CD4-positive, alpha-beta T cell treated with Interleukin-17A for 4 hours (primary cell): ENCODE measurements around the gene NDN.
"Not testable (repeated sequence)": the region's sequence is repeated elsewhere in the genome, so short reads cannot be mapped to it uniquely, and the experiment has no call there.

Experiments used
- DNase-seq: peaks from one replicate; pipeline ENCODE4 v3.0.0-alpha.2; 2020; ENCODE audit warnings: mixed read lengths

NDN gene, protein sequence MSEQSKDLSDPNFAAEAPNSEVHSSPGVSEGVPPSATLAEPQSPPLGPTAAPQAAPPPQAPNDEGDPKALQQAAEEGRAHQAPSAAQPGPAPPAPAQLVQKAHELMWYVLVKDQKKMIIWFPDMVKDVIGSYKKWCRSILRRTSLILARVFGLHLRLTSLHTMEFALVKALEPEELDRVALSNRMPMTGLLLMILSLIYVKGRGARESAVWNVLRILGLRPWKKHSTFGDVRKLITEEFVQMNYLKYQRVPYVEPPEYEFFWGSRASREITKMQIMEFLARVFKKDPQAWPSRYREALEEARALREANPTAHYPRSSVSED

DNA sequence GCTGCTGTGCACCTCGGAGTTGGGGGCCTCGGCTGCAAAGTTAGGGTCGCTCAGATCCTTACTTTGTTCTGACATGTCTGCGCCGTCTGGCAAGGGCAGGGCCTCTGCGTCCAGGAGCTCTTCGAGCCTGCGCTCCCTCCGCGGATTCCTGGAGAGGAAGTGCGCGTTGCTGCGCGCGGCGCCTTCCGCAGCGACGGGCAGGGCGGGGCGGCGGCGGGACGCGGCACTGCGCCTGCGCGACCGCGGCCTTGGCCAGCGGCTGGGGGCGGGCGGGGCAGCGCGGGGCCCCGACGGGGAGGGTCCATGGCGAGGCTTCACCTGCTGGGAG is at the start of gene NDN:
TSS of gene NDN (minus strand) at position 163 of the 328 bp plus-strand sequence. CDS start at position 75, 88 bp downstream.
- no peak for DNase-seq

DNA sequence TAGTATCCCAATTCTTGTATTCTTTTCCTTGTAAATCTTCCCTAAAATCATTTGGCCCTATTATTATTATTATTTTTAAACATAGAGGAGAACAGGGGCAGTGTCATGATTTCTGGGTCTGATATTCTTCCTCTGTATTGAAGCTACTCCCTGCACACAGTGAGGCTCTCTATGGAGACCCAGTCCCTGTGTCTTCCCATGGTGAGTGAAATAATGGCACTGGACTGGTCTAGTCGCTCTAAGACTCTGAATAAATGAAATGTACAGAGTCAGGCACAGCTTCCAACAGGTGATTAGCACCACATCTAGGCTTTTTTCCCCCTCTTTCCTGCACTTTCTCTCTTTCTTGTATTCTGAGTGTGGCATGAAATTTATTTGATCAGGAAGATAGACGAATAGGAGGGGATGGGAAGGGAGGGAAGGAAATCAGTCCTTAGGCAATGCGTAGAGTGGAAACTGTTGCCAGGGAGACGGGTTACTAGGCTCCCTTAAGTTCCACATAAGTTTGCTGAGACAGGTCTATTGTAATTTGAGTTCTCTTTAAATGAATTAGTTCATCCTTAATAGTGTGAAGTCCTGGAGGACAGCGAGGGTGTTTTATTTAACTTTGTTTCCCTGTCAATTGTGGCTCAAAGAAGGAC is 49.0 kb upstream of the NDN start:
- no peak for DNase-seq

DNA sequence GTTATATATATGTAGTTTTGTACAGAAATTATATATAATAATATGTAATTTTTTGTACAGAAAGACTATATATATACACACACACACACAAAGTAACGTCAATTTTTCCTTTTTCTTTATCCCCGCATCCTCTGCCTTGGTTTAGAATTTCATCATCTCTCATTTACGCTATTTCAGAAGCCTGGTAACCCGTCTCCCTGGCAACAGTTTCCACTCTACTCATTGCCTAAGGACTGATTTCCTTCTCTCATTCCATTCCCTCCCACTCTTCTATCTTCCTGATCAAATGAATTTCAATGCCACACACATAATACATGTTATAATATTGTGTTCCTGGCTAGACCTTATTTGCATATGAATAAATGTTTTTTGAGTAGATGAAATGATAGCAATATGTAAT is 47.8 kb upstream of the NDN start:
- DNase-seq = no peak

DNA sequence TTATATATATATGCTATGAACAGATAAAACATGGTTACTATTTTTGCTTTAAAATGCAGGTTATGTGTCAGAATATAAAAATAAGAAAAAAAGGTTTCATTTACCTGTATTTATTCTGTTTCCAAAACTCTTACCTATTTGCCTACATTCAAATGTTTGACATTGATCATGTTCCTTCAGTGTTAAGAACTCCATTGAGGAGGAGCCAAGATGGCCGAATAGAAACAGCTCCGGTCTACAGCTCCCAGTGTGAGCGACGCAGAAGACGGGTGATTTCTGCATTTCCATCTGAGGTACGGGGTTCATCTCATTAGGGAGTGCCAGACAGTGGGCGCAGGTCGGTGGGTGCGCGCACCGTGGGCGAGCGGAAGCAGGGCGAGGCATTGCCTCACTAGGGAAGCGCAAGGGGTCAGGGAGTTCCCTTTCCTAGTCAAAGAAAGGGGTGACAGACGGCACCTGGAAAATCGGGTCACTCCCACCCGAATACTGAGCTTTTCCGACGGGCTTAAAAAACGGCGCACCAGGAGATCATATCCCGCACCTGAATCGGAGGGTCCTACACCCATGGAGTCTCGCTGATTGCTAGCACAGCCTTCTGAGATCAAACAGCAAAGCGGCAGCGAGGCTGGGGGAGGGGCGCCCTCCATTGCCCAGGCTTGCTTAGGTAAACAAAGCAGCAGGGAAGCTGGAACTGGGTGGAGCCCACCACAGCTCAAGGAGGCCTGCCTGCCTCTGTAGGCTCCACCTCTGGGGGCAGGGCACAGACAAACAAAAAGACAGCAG is 27.0 kb upstream of the NDN start:
- DNase-seq = not testable (repeated sequence)

DNA sequence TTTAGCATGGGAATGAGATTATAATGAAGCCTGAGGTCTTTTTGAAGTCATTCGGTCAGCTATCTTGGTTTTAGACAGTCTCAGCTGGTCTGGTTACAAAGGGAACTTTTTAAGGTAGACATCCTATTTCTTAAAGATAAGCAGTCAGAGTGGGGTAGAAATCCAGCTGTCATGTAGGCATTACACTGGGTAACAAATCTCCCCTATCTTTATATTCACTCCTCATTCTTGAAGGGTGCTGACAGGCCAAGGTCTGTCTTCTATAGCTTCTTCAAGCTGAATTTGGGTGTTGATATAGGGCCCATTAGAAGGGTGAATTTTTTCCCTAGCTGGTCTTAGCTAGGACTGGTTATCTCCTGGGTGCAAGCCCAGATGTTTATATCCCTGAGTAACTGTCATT is 21.2 kb upstream of the NDN start:
- no peak for DNase-seq

DNA sequence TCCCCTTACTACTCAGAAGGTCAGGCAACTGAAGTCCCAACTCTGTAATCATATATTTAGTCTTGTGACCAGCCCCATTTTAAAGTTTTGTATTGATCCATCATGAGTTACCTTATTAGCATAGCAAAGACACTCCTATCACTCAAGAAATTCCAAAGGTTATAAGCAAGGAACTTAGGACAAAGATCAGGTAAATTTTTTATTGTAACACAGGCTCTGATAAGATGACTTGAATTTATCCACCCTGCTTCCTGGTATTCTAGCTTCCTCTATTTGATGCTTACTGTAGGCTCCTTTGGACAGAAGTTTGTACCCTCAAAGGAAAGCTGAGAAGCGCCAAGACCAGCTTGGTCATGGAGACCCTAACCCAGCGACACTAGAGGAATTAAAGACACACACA is 8.2 kb upstream of the NDN start:
- DNase-seq = no peak

DNA sequence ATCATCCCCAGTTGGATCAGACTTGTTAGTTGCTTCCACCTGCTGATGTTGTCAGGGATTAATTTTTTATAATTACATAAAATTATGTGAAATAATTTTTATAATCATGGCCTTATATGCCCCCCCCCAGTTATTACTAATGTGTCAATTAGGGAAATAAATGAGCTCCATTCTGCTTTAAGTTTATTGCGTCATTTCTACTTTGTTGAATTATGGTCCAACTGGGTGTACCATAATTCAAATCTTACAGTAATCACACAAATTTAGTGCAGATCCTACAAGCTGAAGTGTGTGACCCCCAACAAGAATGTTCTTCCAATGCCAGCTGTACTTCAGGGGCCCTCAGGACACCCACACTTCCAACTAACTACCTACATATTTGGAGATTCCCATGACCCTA is 7.5 kb upstream of the NDN start:
- no peak for DNase-seq

DNA sequence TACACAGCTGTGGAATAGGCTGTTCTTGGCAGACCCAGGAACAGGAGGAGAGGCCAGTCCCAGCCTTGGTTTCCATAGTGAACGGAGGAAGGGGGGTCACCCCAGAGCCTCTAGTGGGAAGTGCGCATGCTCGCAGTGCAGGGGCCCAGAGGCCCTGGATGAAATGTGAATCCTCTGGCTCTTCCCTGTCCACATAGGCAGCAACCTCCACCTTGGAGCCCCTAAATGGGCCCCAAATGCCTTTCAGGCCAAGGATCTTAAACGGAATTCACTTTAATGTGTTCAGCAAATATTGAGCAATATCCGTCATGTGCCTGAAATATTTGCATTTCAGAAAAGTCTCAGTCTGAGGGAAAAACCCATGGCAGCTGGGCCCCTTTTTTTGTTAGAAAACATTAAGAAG is 3.3 kb upstream of the NDN start:
- no peak for DNase-seq

DNA sequence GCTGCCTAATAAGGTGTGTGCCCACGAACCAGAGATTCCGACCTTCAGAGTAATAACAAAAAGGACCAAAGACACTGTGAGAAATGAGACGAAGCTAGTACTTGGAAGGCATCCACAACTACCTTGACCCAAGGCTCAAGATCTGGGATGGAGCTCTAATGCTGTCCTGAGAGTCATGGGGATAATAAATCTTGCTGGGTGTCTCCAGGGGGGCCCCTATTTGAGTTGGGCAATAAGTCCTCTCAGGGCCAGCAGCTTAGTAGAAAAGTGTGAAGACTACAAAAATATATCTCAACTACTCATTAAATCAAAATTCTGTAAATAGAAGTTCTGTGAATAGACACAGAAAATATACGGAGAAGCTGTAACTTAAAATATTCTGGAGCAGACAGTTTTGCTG is 2.9 kb upstream of the NDN start:
- no peak for DNase-seq

DNA sequence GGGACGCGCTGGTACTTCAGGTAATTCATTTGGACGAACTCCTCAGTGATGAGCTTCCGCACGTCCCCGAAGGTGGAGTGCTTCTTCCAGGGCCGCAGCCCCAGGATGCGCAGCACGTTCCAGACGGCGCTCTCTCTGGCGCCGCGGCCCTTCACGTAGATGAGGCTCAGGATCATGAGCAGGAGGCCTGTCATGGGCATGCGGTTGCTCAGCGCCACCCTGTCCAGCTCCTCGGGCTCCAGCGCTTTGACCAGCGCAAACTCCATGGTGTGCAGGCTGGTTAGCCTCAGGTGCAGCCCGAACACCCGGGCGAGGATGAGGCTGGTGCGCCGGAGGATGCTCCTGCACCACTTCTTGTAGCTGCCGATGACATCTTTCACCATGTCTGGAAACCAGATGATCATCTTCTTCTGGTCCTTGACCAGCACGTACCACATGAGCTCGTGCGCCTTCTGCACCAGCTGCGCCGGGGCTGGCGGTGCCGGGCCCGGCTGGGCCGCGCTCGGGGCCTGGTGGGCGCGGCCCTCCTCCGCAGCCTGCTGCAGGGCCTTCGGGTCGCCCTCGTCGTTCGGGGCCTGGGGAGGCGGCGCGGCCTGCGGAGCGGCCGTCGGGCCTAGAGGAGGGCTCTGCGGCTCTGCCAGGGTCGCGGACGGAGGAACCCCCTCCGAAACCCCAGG is 501 bp downstream of the NDN start:
- no peak for DNase-seq

DNA sequence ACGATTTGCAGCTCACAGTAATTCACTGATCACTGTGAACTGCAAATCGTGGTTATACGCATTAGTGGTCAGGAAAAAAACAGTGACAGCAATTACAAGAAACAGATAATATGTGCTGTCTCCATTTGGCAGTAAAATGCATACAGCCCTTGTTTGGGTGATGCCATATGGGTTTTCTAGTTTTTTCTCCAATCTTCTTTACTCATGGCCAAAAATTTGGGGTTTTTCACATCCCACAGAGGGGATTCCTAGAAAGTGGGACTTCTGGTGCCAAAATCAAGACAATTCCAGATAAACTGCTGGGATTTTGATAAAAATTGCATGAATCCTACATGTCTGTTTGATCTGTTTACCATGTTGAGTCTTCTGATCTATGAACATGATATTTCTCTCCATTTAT is 15.6 kb downstream of the NDN start:
- DNase-seq = no peak

DNA sequence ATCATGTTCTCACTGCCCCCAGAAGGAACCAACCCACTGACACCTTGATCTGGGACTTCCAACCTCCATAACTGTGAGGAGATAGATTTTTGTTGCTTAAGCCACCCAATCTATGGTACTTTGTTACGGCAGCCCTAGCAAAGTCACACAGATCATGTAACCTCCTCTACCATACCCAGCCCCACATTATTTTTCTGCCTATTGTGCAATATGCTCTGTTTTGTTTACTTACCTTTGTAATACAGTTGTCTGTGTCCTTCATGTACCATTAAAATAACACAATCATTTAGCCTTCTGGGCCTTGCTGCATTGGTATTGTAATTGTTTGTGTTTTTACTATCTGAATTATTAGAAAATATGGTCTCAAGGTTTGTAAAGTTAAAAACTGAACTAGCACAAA is 16.1 kb downstream of the NDN start:
- no peak for DNase-seq

DNA sequence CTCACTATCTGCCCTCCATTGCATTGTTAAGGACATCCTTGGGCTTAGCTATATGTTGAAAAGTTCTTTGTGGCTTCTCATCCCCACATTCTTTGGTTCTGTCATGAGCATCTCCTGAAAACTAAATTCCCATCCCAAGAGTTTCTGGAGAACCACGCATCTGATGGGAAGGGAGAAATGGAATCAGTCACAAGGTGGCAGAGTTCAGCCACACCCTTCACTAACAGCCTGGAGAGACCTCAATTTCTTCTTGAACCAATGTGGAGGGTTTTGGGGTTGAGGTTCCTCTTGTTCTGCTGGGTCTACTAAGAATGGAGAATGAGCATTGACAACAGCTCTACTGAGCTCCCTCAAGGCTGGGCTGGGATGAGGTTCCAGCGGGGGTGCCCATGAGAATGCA is 23.9 kb downstream of the NDN start:
- no peak for DNase-seq

DNA sequence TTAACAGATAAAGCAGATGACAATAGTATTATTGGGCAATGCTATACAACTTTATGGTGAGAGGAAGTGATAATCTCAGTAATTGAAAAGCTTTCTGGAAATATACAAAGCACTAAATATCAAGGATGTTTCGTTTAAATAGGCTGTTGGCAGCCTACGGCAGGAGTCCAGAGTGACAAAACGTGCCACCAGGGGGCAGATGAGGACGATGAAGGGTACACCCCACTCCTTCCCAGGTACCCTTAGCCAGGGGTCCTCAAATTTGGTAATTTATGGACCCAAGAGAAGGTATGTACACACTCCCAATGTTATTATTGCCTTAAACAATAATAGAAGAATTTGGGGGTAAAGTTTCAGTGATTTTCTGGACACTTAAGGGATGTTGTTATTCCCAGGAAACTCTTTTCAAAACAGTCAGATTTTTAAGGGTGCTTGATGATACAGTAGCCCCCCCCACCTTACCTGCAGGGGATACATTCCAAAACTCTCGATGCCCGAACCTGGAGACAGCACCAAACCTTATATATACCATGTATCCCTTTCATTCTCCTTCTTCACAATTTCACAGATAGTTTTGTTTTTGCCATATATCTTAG is 38.1 kb downstream of the NDN start:
- DNase-seq = peak; percentile 19

DNA sequence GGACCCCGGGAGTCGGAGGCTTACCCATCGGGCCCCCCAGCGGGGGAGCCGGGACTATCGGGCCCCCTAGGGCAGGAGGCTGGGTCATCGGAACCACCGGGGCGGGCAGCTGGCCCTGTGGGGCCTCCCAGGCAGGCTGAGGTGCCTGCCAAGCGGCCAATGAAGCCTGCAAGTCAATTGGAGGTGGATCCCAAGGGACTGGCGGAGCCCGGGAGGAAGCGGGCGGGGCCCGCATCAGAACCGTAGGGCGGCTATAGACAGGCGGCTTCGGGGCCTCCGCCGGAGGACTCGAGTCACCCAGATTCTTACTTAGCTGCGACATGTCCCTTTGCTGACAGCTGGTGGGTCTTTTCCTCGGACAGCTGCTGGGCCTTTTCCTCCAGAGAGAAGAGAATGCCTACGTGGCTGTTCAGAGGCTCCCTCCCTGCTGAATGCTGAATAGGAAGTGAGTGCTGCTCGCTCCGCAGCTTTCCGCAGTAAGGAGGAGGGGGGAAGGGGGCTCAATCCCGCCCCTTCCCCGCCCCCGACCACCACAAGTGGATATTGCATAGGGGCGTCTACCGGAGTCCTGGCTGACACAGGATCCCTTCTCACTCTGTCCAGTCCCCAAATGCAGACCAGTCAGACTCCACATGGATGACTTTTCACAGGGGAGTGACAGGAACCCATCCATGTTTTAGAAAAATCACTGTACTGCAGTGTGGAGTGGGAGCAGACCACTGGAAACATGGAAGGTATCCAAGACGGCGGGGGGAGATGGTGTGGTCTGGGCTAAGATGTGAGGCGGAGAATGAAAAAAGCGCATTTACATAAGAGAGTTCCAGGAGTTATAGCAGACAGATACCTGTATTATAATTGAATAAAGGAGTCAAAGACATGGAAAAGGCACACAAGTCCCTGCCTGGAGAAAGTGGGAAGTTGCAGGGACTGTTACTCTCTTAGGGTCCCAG is 39.4 kb downstream of the NDN start, which contains the start of gene MAGEL2:
TSS of gene MAGEL2 (minus strand) at position 447 of the 950 bp plus-strand sequence. CDS start at position 322, 125 bp downstream.
- DNase-seq = no peak

DNA sequence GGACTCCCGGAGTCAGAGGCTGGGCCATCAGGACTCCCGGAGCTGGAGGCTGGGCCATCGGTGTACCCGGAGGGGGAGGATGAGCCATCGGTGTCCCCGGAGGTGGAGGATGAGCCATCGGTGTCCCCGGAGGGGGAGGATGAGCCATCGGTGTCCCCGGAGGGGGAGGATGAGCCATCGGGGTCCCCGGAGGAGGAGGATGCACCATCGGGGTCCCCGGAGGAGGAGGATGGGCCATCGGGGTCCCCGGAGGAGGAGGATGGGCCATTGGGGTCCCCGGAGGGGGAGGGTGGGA is 40.2 kb downstream of the NDN start:
- no peak for DNase-seq

DNA sequence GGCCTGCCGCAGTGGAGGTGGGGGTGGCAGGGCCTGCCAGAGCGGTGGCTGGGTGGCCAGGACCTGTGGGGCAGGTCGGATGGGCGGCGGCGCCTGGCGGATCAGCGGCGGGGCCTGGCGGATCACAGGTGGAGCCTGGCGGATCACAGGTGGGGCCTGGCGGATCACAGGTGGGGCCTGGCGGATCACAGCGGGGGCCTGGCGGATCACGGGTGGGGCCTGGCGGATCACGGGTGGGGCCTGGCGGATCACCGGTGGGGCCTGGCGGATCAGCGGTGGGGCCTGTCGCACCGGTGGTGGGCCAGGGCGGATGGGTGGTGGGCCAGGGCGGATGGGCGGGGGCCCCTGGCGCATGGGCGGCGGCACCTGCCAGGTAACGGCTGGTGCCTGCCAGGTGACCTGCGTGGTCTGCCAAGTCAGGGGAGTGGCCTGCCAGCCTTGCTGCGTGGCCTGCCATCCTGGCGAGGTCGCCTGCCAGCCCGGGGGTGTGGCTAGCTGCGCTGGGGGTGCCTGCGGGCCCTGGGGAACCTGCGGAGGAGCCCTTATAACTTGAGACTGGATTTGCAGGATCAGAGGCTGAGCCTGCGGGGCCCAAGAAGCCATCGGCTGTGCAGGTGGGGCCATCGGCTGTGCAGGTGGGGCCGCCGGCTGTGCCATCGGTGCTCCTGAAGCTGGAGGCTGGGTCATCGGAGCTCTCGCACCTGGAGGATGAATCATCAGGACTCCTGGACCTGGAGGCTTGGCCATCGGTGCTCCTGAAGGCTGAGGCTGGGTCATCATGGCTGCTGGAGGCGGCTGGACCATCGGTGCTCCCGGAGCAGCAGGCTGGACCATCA is 40.7 kb downstream of the NDN start:
- DNase-seq = no peak

DNA sequence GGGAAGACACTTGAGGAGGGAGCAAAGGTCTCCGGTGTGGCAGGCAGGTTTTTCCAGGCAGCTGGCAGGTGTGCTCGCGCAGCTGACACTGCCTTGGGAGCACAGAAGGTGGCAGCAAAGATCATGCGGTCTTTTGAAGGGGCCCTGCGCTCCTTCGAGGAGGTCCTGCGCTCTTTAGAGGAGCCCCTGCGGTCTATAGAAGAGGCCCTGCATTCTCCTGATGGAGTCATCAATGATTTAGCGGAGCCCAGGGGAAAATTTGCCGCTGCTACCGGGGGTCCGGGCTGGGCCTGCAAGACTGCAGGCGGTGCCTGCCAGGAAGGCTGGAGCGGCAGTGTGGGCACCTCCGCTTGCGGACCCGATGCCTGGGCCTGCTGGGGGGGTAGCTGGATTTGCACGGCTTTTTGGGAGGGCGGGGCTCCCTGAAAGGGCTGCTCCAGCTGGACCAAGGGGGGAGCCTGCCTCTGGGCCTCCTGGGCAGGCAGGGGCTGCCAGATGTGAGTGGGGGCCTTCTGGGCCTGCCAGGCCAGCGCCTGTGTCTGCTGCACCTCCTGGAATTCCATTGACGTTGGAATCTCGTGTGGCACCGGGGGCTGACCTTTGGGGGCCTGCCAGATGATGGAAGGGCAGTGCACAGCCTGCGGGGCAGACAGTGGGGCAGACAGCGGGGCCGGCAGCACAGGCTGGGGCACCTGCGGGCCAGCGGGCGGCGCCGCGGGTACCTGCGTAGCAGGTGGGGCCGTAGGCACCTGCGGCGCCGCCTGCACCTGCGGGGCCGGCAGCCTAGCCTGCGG is 41.5 kb downstream of the NDN start:
- no peak for DNase-seq

DNA sequence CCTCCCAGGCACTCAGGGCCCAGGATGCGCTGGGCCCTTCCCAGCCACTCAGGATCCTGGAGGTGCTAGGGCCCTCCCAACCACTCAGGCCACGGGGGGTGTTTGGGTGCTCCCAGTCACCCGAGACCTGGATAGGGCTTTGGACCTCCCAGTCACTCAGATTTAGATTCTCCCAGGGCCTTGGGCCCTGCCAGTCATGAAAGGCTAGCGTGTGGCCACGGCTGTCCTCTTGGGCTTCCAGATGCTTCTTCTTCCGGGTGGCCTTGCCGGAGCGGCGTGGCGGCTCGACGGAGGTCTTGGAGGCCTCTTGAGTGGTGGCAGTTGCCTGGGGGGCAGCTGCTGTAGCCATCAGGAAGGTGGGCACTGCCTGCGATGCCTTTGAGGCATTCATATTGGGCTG is 42.3 kb downstream of the NDN start:
- no peak for DNase-seq

DNA sequence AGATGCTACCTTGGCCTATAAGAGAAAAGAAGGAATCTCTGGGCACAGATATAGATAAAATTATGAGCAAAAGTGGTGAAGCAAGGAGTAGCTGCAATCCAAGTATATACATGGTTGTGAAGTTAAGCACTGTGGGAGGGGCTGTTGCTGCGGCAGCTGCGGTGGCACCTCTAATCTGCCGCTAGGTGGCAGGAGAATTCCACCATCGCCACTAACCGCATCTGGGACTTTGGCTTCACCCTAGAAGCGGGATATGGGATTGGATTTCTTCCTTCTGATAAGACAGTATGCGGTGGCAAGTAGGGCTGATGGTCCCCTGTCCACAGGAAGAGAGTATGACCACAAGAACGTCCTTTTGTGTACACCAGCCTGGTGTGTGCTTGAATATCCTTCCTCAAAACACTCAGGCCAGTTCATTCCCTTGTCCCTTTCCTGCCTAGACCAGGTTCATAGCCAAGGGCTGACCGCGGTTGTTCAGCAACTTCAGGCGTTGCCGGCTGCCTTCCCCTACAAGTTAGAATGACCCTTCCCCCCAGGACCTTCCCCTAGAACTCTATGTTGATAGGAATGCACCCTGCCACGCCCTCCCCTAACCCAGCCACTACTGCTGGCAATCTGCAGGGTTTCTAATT is 44.6 kb downstream of the NDN start:
- peak; percentile 47 for DNase-seq
